ENCODE data around the gene DUOXA1. TPM values are rescaled to one million over a fixed set of nuclear protein-coding genes. Genes with fewer than 3 reads are reported as not detected.
A peak's percentile ranks its signal among the peaks of the same experiment; 100 is the strongest.

The DUOXA1 gene
- total and polyA plus RNA-seq, 8 donors = 0.52 to 135 (median 1.3) TPM

DNA sequence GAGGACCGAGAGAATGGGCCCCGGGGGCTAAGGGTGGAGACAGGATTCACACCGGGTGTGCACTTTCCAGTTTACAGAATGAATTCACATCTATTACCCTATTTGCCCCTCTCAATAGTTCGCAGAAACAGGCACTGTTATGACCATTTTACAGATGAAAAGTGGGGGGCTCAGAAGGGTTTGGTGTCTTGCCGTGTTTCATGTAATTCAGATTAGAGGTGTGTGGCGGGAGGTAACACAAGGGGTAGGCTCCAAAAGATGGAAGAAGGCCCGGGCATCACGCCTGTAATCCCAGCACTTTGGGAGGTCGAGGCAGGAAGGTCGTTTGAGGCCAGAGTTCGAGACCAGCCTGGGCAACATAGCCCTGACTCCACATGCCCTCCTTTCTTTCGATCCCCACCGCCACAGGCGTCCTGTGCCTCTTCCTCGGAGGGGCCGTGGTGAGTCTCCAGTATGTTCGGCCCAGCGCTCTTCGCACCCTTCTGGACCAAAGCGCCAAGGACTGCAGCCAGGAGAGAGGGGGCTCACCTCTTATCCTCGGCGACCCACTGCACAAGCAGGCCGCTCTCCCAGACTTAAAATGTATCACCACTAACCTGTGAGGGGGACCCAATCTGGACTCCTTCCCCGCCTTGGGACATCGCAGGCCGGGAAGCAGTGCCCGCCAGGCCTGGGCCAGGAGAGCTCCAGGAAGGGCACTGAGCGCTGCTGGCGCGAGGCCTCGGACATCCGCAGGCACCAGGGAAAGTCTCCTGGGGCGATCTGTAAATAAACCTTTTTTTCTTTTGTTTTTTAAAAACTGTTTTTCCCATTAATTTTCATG lies 12.2 kb downstream of the DUOXA1 start:
- no peak for TF ChIP-seq CTCF (IDR thresholded peaks at IDR 0.05)
- no peaks in the 10 kb centered on the region for H3K9me3 ChIP-seq
- ATAC-seq (peak; percentile 6), DNase-seq (no peak)
- peaks cover 11 to 35% of the 10 kb centered on the region in 2 donors for H3K4me1 ChIP-seq
- no peaks in the 10 kb centered on the region for H3K36me3 ChIP-seq
- H3K27me3 ChIP-seq = peaks cover 55 to 70% of the 10 kb centered on the region in 2 donors
- H3K4me3 ChIP-seq = no peak overlapping the region
- intact Hi-C loops (cut with DNase I) = no loop called here
- H3K27ac ChIP-seq = no peak overlapping the region

DNA sequence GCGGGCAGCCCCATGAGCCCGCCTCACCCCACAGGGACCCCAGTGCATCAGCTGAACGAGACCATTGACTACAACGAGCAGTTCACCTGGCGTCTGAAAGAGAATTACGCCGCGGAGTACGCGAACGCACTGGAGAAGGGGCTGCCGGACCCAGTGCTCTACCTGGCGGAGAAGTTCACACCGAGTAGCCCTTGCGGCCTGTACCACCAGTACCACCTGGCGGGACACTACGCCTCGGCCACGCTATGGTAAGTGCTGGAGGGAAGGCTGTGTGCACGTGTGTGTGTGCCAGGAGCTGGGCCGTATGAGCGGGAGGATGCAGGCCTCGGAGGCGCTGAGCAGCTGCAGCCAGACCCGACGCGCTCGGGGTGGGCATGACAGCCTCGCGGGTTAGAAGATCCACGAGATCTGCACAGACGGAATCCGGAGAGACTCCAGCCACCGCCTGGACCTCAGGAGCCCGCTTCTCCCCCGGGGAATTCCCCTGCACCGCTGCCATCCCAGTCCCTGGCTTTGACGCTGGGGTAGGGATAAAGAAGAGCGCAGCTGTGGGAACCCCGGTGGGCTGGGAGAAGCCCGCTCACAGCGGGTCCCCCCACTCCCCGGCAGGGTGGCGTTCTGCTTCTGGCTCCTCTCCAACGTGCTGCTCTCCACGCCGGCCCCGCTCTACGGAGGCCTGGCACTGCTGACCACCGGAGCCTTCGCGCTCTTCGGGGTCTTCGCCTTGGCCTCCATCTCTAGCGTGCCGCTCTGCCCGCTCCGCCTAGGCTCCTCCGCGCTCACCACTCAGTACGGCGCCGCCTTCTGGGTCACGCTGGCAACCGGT lies 13.0 kb downstream of the DUOXA1 start:
- peaks cover 63 to 73% of the 10 kb centered on the region in 2 donors for H3K27me3 ChIP-seq
- H3K27ac ChIP-seq = no peak overlapping the region
- H3K4me3 ChIP-seq = no peak overlapping the region
- peak; percentile 5 for ATAC-seq
- no peaks in the 10 kb centered on the region for H3K9me3 ChIP-seq
- peak in 1 of 4 donors; percentile 30 for DNase-seq
- H3K4me1 ChIP-seq = peaks cover 11 to 38% of the 10 kb centered on the region in 2 donors
- TF ChIP-seq CTCF (IDR thresholded peaks at IDR 0.05) = no peak
- no peaks in the 10 kb centered on the region for H3K36me3 ChIP-seq
- intact Hi-C loops (cut with DNase I) = no loop called here

- H3K9me3 ChIP-seq = no peaks in the 10 kb centered on the region
- H3K4me1 ChIP-seq = peaks cover 11 to 36% of the 10 kb centered on the region in 2 donors
- H3K27ac ChIP-seq = no peak overlapping the region
- no peak overlapping the region for H3K4me3 ChIP-seq
- TF ChIP-seq CTCF (IDR thresholded peaks at IDR 0.05) = no peak
- peaks cover 68 to 72% of the 10 kb centered on the region in 2 donors for H3K27me3 ChIP-seq
- intact Hi-C loops (cut with DNase I) = no loop called here
- ATAC-seq = no peak
- no peaks in the 10 kb centered on the region for H3K36me3 ChIP-seq
- peak in 1 of 4 donors; percentile 6 for DNase-seq
These were observed 13.6 kb downstream of the DUOXA1 start for GRCh38 chr15:45116006-45116481.

- Histone ChIP-seq H3K4me1 (peaks cover 11 to 36% of the 10 kb centered on the region in 2 donors), H3K36me3 (no peaks in the 10 kb centered on the region), H3K27ac (no peak overlapping the region), H3K27me3 (peaks cover 71 to 78% of the 10 kb centered on the region in 2 donors), H3K4me3 (no peak overlapping the region), H3K9me3 (no peaks in the 10 kb centered on the region)
- intact Hi-C loops (cut with DNase I) = no loop called here
- no peak for TF ChIP-seq CTCF (IDR thresholded peaks at IDR 0.05)
- peak in 1 of 4 donors; percentile 24 for DNase-seq
- no peak for ATAC-seq
These were observed 14.3 kb downstream of the DUOXA1 start for GRCh38 chr15:45115312-45115820.

DNA sequence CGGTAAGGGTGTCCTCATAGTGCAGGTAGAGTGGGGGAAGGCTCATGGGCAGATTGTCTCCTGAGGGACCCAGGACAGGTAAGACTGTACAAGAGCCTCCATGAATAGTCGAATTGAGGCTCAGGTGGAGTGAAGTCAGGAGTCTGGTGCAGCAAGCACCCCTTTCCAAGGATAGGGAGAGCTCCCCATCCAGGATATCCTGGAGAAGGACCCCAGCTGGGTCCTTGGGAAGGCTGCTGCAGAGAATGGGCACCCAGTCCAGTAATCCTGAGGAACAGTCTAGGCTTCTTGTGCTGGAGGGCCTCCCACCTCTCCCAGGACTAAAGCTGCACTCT lies 15.0 kb downstream of the DUOXA1 start:
- Histone ChIP-seq H3K27ac (no peak overlapping the region), H3K27me3 (peaks cover 75 to 84% of the 10 kb centered on the region in 2 donors), H3K4me3 (no peak overlapping the region), H3K9me3 (no peaks in the 10 kb centered on the region), H3K4me1 (peaks cover 11 to 36% of the 10 kb centered on the region in 2 donors), H3K36me3 (no peaks in the 10 kb centered on the region)
- ATAC-seq (no peak), DNase-seq (peak in 1 of 4 donors; percentile 4)
- no peak for TF ChIP-seq CTCF (IDR thresholded peaks at IDR 0.05)
- intact Hi-C loops (cut with DNase I) = no loop called here
